B cell (primary cell): ENCODE measurements around the gene CBX2. TPM values are rescaled to one million over a fixed set of nuclear protein-coding genes. Genes with fewer than 3 reads are reported as not detected.
A peak's percentile ranks its signal among the peaks of the same experiment; 100 is the strongest.

ENCODE experiments used
- ATAC-seq: fragments of 200-7000 bp; cut with Tn5 transposase; one replicate; pipeline ENCODE4 v1.10.0; 2021; ENCODE audit warnings: low read depth, mild to moderate bottlenecking, moderate number of reproducible peaks, moderate library complexity
- CTCF ChIA-PET: fragments of 350-600 bp; sonication (Branson Sonifier 250); formaldehyde crosslinking; loops from one replicate; lab custom pipeline; 2021; ENCODE audit warnings: antibody characterized with exemption, inconsistent platforms; lab: Charles Lee
- POLR2A ChIA-PET: fragments of 350-600 bp; sonication (Branson Sonifier 250); formaldehyde crosslinking; loops from one replicate; lab custom pipeline; 2021; ENCODE audit warnings: antibody characterized with exemption; lab: Charles Lee
- DNase-seq: peaks from one replicate; pipeline ENCODE4 v3.0.0; 2013
- H2AFZ ChIP-seq: 2 replicates; pipeline ENCODE4 v1.6.1; 2012; ENCODE audit warnings: mild to moderate bottlenecking, low read depth, low read length; ENCODE audit not compliant: insufficient read depth, poor library complexity, severe bottlenecking
- H3K27ac ChIP-seq, 2 donors: 1 replicate in 1 of 2; 2 replicates in 1 of 2; pipeline ENCODE4 v1.5.1; 2012 to 2013; ENCODE audit warnings: low read length in 2 of 2, mild to moderate bottlenecking in 2 of 2, moderate library complexity in 1 of 2
- H3K27me3 ChIP-seq, 4 experiments: fragments of 200-600 bp in 1 of 4; sonication (generic) in 1 of 4; replicated peaks in 1 of 4; 1 replicate in 2 of 4; 2 replicates in 2 of 4; pipeline versions ENCODE4 v1.6.1 to v1.7.0; 2013 to 2016; ENCODE audit warnings: low read length in 3 of 4, mild to moderate bottlenecking in 2 of 4, mixed read lengths in 1 of 4, moderate library complexity in 1 of 4; ENCODE audit not compliant: insufficient read depth in 4 of 4, control insufficient read depth in 3 of 4; ENCODE audit errors: control extremely low read depth in 1 of 4
- H3K36me3 ChIP-seq, 2 experiments: replicated peaks in 1 of 2; 1 replicate in 1 of 2; 2 replicates in 1 of 2; pipeline versions ENCODE4 v1.6.1 to v1.7.1; 2013; ENCODE audit warnings: low read length in 1 of 2; ENCODE audit not compliant: insufficient read depth in 2 of 2, control insufficient read depth in 1 of 2; ENCODE audit errors: control extremely low read depth in 1 of 2, extremely low read depth in 1 of 2
- H3K4me1 ChIP-seq, 2 donors: fragments of 200-600 bp in 1 of 2; sonication (generic) in 1 of 2; 1 replicate in 1 of 2; 2 replicates in 1 of 2; pipeline versions ENCODE4 v1.5.1 to v1.6.1; 2013 to 2017; ENCODE audit warnings: low read length in 2 of 2; ENCODE audit not compliant: control insufficient read depth in 2 of 2, insufficient read depth in 2 of 2
- H3K4me2 ChIP-seq: replicated peaks from 2 replicates; pipeline ENCODE3; 2012; ENCODE audit warnings: mild to moderate bottlenecking, low read depth, low read length; ENCODE audit not compliant: poor library complexity, severe bottlenecking
- H3K4me3 ChIP-seq, 5 experiments: fragments of 200-600 bp in 1 of 5; sonication (generic) in 1 of 5; 1 replicate in 3 of 5; 2 replicates in 2 of 5; pipeline versions ENCODE4 v1.5.1 to v1.7.0; 2011 to 2016; ENCODE audit warnings: low read length in 4 of 5, mild to moderate bottlenecking in 4 of 5, low read depth in 2 of 5, control low read depth in 1 of 5, moderate library complexity in 1 of 5; ENCODE audit not compliant: insufficient read depth in 1 of 5; ENCODE audit errors: control extremely low read depth in 1 of 5, extremely low read depth in 1 of 5
- H3K79me2 ChIP-seq: fragments of 200-600 bp; sonication (generic); one replicate; pipeline ENCODE4 v1.6.0; 2016; ENCODE audit warnings: low read length; ENCODE audit not compliant: control insufficient read depth, insufficient read depth
- H3K9ac ChIP-seq: fragments of 200-600 bp; sonication (generic); 2 replicates; pipeline ENCODE4 v1.6.1; 2017; ENCODE audit warnings: mild to moderate bottlenecking, low read length, moderate library complexity
- H3K9me3 ChIP-seq, 3 donors: one replicate each; pipeline versions ENCODE4 v1.6.1 to v1.7.1; 2013; ENCODE audit warnings: low read length in 2 of 3; ENCODE audit not compliant: control insufficient read depth in 2 of 3, insufficient read depth in 1 of 3; ENCODE audit errors: control extremely low read depth in 1 of 3
- H4K20me1 ChIP-seq: 2 replicates; pipeline ENCODE4 v1.6.0; 2012; ENCODE audit warnings: mild to moderate bottlenecking, low read length; ENCODE audit not compliant: insufficient read depth, control insufficient read depth, poor library complexity, severe bottlenecking
- H3K27ac Mint-ChIP-seq: one replicate; pipeline ENCODE4 v1.8.0; 2021; ENCODE audit warnings: mixed read lengths
- H3K27me3 Mint-ChIP-seq: one replicate; pipeline ENCODE4 v1.8.0; 2021; ENCODE audit warnings: mixed read lengths
- H3K4me1 Mint-ChIP-seq: one replicate; pipeline ENCODE4 v1.8.0; 2021; ENCODE audit warnings: mixed read lengths
- H3K4me3 Mint-ChIP-seq: one replicate; pipeline ENCODE4 v1.8.0; 2021; ENCODE audit warnings: mixed read lengths
- H3K9me3 Mint-ChIP-seq: one replicate; pipeline ENCODE4 v1.8.0; 2022; ENCODE audit warnings: mixed read lengths; ENCODE audit not compliant: insufficient read depth
- EZH2 ChIP-seq: IDR thresholded peaks from 2 replicates; pipeline ENCODE4 v1.6.1; 2012; ENCODE audit warnings: borderline replicate concordance, low read depth, mild to moderate bottlenecking, moderate library complexity, low read length; ENCODE audit not compliant: insufficient read depth, poor library complexity, severe bottlenecking
- WGBS: methylation state at CpG from one replicate; pipeline ENCODE4 v1.1.5; 2013; ENCODE audit warnings: missing lambda C conversion rate; ENCODE audit not compliant: insufficient coverage; 5-methylcytosine and 5-hydroxymethylcytosine counted together
- intact Hi-C: fragments of 100-400 bp; cut with micrococcal nuclease; formaldehyde crosslinking; loops from one replicate; pipeline ENCODE4 v1.10.0; 2022
- polyA plus RNA-seq: library from polyadenylated mRNA; depleted of rRNA; stranded (reverse); fragments of >200 nt; gene quantifications from 2 replicates; pipeline ENCODE4 v1.2.3, GENCODE V29; 2012
- total RNA-seq, 2 donors: library from RNA; stranded (reverse); fragments of 120-200 nt in 1 of 2; gene quantifications; 1 replicate in 1 of 2; 2 replicates in 1 of 2; pipeline versions ENCODE4 v1.2.3 to v1.2.4, GENCODE V29; 2013 to 2022
- TF ChIP-seq, protein P1 (sequence below): fragments of 200-600 bp; IDR thresholded peaks from one replicate; pipeline ENCODE4 v1.8.0; 2022; ENCODE audit warnings: antibody characterized with exemption, mild to moderate bottlenecking

Gene CBX2
- total and polyA plus RNA-seq, 2 donors (not counting 1 experiment from before 2014, with no cell fraction given), result 0.10 to 0.47 TPM

DNA sequence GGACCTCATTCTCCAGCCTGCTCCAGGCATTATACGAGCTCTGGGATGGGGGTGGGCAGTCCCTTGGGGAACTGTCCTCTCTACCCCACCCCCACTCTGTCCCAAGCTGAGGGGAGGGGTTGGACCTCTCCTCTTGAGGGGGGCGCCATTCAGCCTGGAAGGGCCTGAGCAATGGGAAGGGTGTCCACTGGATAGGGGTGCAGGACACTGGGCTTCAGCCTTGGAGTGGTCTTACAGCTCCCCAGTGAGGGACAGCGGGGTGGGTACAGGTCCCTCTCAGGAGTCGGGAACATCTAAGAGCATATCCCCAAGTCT, 28.5 kb downstream of the CBX2 start:
- peak overlapping the region; percentile 56 for H3K27ac Mint-ChIP-seq

More for the DNA sequence above, 28.5 kb downstream of the CBX2 start:
- no peak for ATAC-seq
- intact Hi-C loops, result no loop called here
- CTCF ChIA-PET, result interaction anchor here (1.3 kb wide), 1 partner anchor 36 kb away, joined by 3 read pairs; no protein-coding TSS in a partner anchor
- peaks cover 46% of the 10 kb centered on the region for H4K20me1 ChIP-seq
- no peak overlapping the region for H3K4me3 Mint-ChIP-seq
- H3K9me3 ChIP-seq, result peaks cover 0 to 96% (median 15%) of the 10 kb centered on the region in 3 donors
- TF ChIP-seq, protein P1, sequence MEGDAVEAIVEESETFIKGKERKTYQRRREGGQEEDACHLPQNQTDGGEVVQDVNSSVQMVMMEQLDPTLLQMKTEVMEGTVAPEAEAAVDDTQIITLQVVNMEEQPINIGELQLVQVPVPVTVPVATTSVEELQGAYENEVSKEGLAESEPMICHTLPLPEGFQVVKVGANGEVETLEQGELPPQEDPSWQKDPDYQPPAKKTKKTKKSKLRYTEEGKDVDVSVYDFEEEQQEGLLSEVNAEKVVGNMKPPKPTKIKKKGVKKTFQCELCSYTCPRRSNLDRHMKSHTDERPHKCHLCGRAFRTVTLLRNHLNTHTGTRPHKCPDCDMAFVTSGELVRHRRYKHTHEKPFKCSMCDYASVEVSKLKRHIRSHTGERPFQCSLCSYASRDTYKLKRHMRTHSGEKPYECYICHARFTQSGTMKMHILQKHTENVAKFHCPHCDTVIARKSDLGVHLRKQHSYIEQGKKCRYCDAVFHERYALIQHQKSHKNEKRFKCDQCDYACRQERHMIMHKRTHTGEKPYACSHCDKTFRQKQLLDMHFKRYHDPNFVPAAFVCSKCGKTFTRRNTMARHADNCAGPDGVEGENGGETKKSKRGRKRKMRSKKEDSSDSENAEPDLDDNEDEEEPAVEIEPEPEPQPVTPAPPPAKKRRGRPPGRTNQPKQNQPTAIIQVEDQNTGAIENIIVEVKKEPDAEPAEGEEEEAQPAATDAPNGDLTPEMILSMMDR, result no peak
- no peak for TF ChIP-seq EZH2
- no peak overlapping the region for H3K4me2 ChIP-seq
- POLR2A ChIA-PET, result interaction anchor here (0.6 to 1.1 kb wide), 2 partner anchors 33 to 457 kb away, joined by 3 read pairs; partner anchors contain the start of gene CBX4
- no peaks in the 10 kb centered on the region for H3K79me2 ChIP-seq
- H2AFZ ChIP-seq, result no peak overlapping the region
- peaks cover 3% of the 10 kb centered on the region for H3K9me3 Mint-ChIP-seq
- no peak overlapping the region for H3K27ac ChIP-seq
- H3K4me1 ChIP-seq, result peaks cover 41 to 83% of the 10 kb centered on the region in 2 donors
- no peak overlapping the region for H3K9ac ChIP-seq
- DNase-seq, result no peak
- H3K4me1 Mint-ChIP-seq, result peaks cover 24% of the 10 kb centered on the region
- H3K36me3 ChIP-seq, result no peaks in the 10 kb centered on the region
- H3K27me3 Mint-ChIP-seq, result peaks cover 54% of the 10 kb centered on the region
- H3K27me3 ChIP-seq, result peaks cover 0 to 96% (median 76%) of the 10 kb centered on the region in 4 experiments
- 70% methylated on average over 2 of the region's 4 CpGs for WGBS
- peak overlapping the region in 1 of 5 experiments; percentile 22 for H3K4me3 ChIP-seq
